T-helper 17 cell (primary cell): ENCODE measurements around the gene DZANK1. TPM values are rescaled to one million over a fixed set of nuclear protein-coding genes. Genes with fewer than 3 reads are reported as not detected.
A peak's percentile ranks its signal among the peaks of the same experiment; 100 is the strongest.
"Not testable (repeated sequence)": the region's sequence is repeated elsewhere in the genome, so short reads cannot be mapped to it uniquely, and the experiment has no call there.

ENCODE experiments used
- ATAC-seq: fragments of 150-1000 bp; cut with Tn5 transposase; 2 replicates; pipeline ENCODE4 v1.10.0; 2021; ENCODE audit warnings: mild to moderate bottlenecking, moderate library complexity
- DNase-seq, 3 donors: peaks; one replicate each; pipeline versions ENCODE4 v3.0.0 to v3.0.0-alpha.2; 2020 to 2021
- H3K9me3 ChIP-seq: one replicate; pipeline ENCODE4 v1.7.0; 2013; ENCODE audit warnings: low read length, mild to moderate bottlenecking; ENCODE audit not compliant: control insufficient read depth, poor library complexity, severe bottlenecking
- H3K27ac Mint-ChIP-seq: one replicate; pipeline ENCODE4 v1.8.0; 2022; ENCODE audit warnings: mild to moderate bottlenecking, moderate library complexity, mixed read lengths
- H3K27me3 Mint-ChIP-seq: one replicate; pipeline ENCODE4 v1.8.0; 2022; ENCODE audit warnings: mixed read lengths
- H3K36me3 Mint-ChIP-seq: one replicate; pipeline ENCODE4 v1.8.0; 2022; ENCODE audit warnings: low read depth, mixed read lengths
- H3K4me1 Mint-ChIP-seq: one replicate; pipeline ENCODE4 v1.8.0; 2022; ENCODE audit warnings: mild to moderate bottlenecking, mixed read lengths
- H3K4me3 Mint-ChIP-seq: one replicate; pipeline ENCODE4 v1.8.0; 2022; ENCODE audit warnings: mild to moderate bottlenecking, moderate library complexity, mixed read lengths
- total RNA-seq, 4 donors: library from RNA in 2 of 4; stranded (reverse) in 2 of 4; gene quantifications; one replicate each; pipeline ENCODE4 v1.2.3 and lab custom pipeline; 2022 to 2026

DZANK1 gene
- 1 to 10 TPM; 2.5 to 3.9 TPM for total RNA-seq
- total RNA-seq (lab: John Stamatoyannopoulos, UW): 4.6 to 6.0 reads per million in 2 donors

- H3K27ac Mint-ChIP-seq: peak within 1 kb of the TSS; percentile 99
Observed at GRCh38 chr20:18466894-18467730, at the start of gene DZANK1, which contains the start of gene POLR3F. TSS of gene DZANK1 (minus strand) at chr20:18467030. CDS start at chr20:18465358, 1,672 bp downstream. TSS of gene POLR3F (plus strand) at chr20:18467390. CDS start at chr20:18467507, 117 bp downstream.

GRCh38 chr20:18515973-18516372 is 49.1 kb upstream of the DZANK1 start:
- no peaks in the 10 kb centered on the region for H3K27me3 Mint-ChIP-seq
- no peak overlapping the region for H3K27ac Mint-ChIP-seq
- DNase-seq: no peak
- peaks cover 2% of the 10 kb centered on the region for H3K36me3 Mint-ChIP-seq
- no peaks in the 10 kb centered on the region for H3K9me3 ChIP-seq
- no peak overlapping the region for H3K4me3 Mint-ChIP-seq
- no peak for ATAC-seq
- H3K4me1 Mint-ChIP-seq: peaks cover 6% of the 10 kb centered on the region

More at GRCh38 chr20:18466894-18467730, at the start of gene DZANK1, which contains the start of gene POLR3F:
- peak; percentile 95 for ATAC-seq
- Mint-ChIP-seq H3K36me3 (peaks cover 2% of the 10 kb centered on the region), H3K4me3 (peak within 1 kb of the TSS; percentile 98), H3K27me3 (no peaks in the 10 kb centered on the region), H3K4me1 (peaks cover 13% of the 10 kb centered on the region)
- DNase-seq: peak; percentile 84 to 87 (median 86)
- no peaks in the 10 kb centered on the region for H3K9me3 ChIP-seq

GRCh38 chr20:18514127-18514526 is 47.3 kb upstream of the DZANK1 start:
- Mint-ChIP-seq H3K27ac (no peak overlapping the region), H3K27me3 (no peaks in the 10 kb centered on the region), H3K4me3 (no peak overlapping the region), H3K36me3 (peaks cover 5% of the 10 kb centered on the region), H3K4me1 (peaks cover 17% of the 10 kb centered on the region)
- DNase-seq: no peak
- no peak for ATAC-seq
- no peaks in the 10 kb centered on the region for H3K9me3 ChIP-seq

- Mint-ChIP-seq H3K27ac (peak overlapping the region; percentile 72), H3K4me3 (no peak overlapping the region), H3K36me3 (peaks cover 5% of the 10 kb centered on the region), H3K4me1 (peaks cover 23% of the 10 kb centered on the region), H3K27me3 (no peaks in the 10 kb centered on the region)
- ATAC-seq: no peak
- DNase-seq: no peak
- no peaks in the 10 kb centered on the region for H3K9me3 ChIP-seq
Observed at GRCh38 chr20:18513208-18513607, 46.4 kb upstream of the DZANK1 start.

- no peak for DNase-seq
- Mint-ChIP-seq H3K4me3 (no peak overlapping the region), H3K27me3 (no peaks in the 10 kb centered on the region), H3K27ac (peak overlapping the region; percentile 100), H3K36me3 (peaks cover 7% of the 10 kb centered on the region), H3K4me1 (peaks cover 34% of the 10 kb centered on the region)
- ATAC-seq: no peak
- H3K9me3 ChIP-seq: no peaks in the 10 kb centered on the region
Observed at GRCh38 chr20:18511571-18511970, 44.7 kb upstream of the DZANK1 start.

GRCh38 chr20:18507218-18508191 is 40.7 kb upstream of the DZANK1 start, which contains the start of gene SEC23B:
TSS of gene SEC23B (plus strand) at chr20:18507940. CDS start at chr20:18510836, 2,896 bp downstream.
- Mint-ChIP-seq H3K4me1 (peaks cover 28% of the 10 kb centered on the region), H3K36me3 (peaks cover 7% of the 10 kb centered on the region), H3K27ac (peak within 1 kb of the TSS; percentile 100), H3K27me3 (no peaks in the 10 kb centered on the region), H3K4me3 (peak within 1 kb of the TSS; percentile 100)
- ATAC-seq: peak; percentile 85
- DNase-seq: peak; percentile 91 to 96 (median 96)
- no peaks in the 10 kb centered on the region for H3K9me3 ChIP-seq

GRCh38 chr20:18506744-18507143 is 39.9 kb upstream of the DZANK1 start:
- H3K27ac Mint-ChIP-seq: peak overlapping the region; percentile 100
- no peak for ATAC-seq
- H3K4me3 Mint-ChIP-seq: peak overlapping the region; percentile 100
- no peaks in the 10 kb centered on the region for H3K9me3 ChIP-seq
- DNase-seq: no peak
- H3K27me3 Mint-ChIP-seq: peaks cover 5% of the 10 kb centered on the region
- peaks cover 31% of the 10 kb centered on the region for H3K4me1 Mint-ChIP-seq
- peaks cover 7% of the 10 kb centered on the region for H3K36me3 Mint-ChIP-seq

- no peaks in the 10 kb centered on the region for H3K9me3 ChIP-seq
- Mint-ChIP-seq H3K4me1 (peaks cover 24% of the 10 kb centered on the region), H3K27me3 (peaks cover 6% of the 10 kb centered on the region), H3K36me3 (peaks cover 2% of the 10 kb centered on the region), H3K27ac (peak overlapping the region; percentile 57), H3K4me3 (no peak overlapping the region)
- ATAC-seq (no peak), DNase-seq (no peak)
Observed at GRCh38 chr20:18504479-18505060, 37.7 kb upstream of the DZANK1 start.

- H3K9me3 ChIP-seq, H3K27ac Mint-ChIP-seq, H3K36me3 Mint-ChIP-seq, ATAC-seq, H3K27me3 Mint-ChIP-seq, H3K4me1 Mint-ChIP-seq, DNase-seq, H3K4me3 Mint-ChIP-seq: not testable (repeated sequence)
Observed at GRCh38 chr20:18501672-18502071, 34.8 kb upstream of the DZANK1 start.

GRCh38 chr20:18497603-18498002 is 30.8 kb upstream of the DZANK1 start:
- H3K4me1 Mint-ChIP-seq: peaks cover 17% of the 10 kb centered on the region
- peak overlapping the region; percentile 97 for H3K4me3 Mint-ChIP-seq
- no peak for ATAC-seq
- H3K27me3 Mint-ChIP-seq: peaks cover 6% of the 10 kb centered on the region
- H3K27ac Mint-ChIP-seq: peak overlapping the region; percentile 93
- peaks cover 5% of the 10 kb centered on the region for H3K36me3 Mint-ChIP-seq
- H3K9me3 ChIP-seq: no peaks in the 10 kb centered on the region
- DNase-seq: no peak

- H3K36me3 Mint-ChIP-seq: peaks cover 5% of the 10 kb centered on the region
- no peaks in the 10 kb centered on the region for H3K9me3 ChIP-seq
- H3K27me3 Mint-ChIP-seq: peaks cover 4% of the 10 kb centered on the region
- peak within 1 kb of the TSS; percentile 93 for H3K27ac Mint-ChIP-seq
- ATAC-seq (peak; percentile 99), DNase-seq (peak; percentile 50 to 59 (median 56))
- peaks cover 16% of the 10 kb centered on the region for H3K4me1 Mint-ChIP-seq
- H3K4me3 Mint-ChIP-seq: peak within 1 kb of the TSS; percentile 97
Observed at GRCh38 chr20:18496740-18497592, 30.1 kb upstream of the DZANK1 start, which contains the start of gene RBBP9. TSS of gene RBBP9 (minus strand) at chr20:18497225. CDS start at chr20:18497167, 58 bp downstream.

GRCh38 chr20:18496042-18496441 is 29.2 kb upstream of the DZANK1 start:
- ATAC-seq (no peak), DNase-seq (no peak)
- Mint-ChIP-seq H3K4me3 (peak overlapping the region; percentile 97), H3K27me3 (no peaks in the 10 kb centered on the region), H3K27ac (peak overlapping the region; percentile 93), H3K4me1 (peaks cover 15% of the 10 kb centered on the region), H3K36me3 (peaks cover 5% of the 10 kb centered on the region)
- H3K9me3 ChIP-seq: no peaks in the 10 kb centered on the region
